ENCODE measurements around the gene RXRB.

- TF ChIP-seq YY1 (IDR thresholded peaks at IDR 0.05; ENCODE audit: insufficient read depth, insufficient read length), result no peak
- no peak for TF ChIP-seq SUZ12 (IDR thresholded peaks at IDR 0.05; ENCODE audit: extremely low read depth, insufficient read depth, insufficient read length)
- no peak for TF ChIP-seq ZNF274 (IDR thresholded peaks at IDR 0.05; ENCODE audit: low read depth, low read length)
Observed at GRCh38 chr6:33156561-33156960, 43.9 kb downstream of the RXRB start.

Measured in NT2/D1 (cell line).